HG02588 (cell line): Measurements from ENCODE around the gene FAM47E.
"Not testable (repeated sequence)": the region's sequence is repeated elsewhere in the genome, so short reads cannot be mapped to it uniquely, and the experiment has no call there.

ENCODE experiments used
- ATAC-seq: cut with Tn5 transposase; IDR thresholded peaks from one replicate; pipeline ENCODE4 v1.9.1; 2021; ENCODE audit warnings: mild to moderate bottlenecking, moderate library complexity; ENCODE audit not compliant: unreplicated experiment

Gene FAM47E

DNA sequence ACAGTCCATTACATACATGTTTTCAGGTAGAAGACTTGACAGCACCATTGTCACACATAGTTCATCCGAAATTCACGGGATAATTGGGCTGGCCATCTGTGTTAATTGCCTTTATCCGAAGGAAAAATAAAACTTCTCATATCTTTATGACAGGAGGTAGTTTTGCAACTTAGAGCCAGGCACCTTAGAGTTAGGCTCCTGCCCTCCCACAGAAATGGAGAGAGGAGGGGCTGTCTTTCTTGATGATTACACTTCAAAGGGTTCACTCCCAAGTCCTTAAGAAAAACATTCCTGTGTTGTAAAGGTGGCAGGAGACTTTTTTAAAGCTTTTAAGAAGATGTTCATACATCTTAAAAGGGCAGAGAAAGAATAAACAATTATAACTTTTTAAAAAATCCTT lies 27.4 kb upstream of the FAM47E start:
- ATAC-seq, result no peak

DNA sequence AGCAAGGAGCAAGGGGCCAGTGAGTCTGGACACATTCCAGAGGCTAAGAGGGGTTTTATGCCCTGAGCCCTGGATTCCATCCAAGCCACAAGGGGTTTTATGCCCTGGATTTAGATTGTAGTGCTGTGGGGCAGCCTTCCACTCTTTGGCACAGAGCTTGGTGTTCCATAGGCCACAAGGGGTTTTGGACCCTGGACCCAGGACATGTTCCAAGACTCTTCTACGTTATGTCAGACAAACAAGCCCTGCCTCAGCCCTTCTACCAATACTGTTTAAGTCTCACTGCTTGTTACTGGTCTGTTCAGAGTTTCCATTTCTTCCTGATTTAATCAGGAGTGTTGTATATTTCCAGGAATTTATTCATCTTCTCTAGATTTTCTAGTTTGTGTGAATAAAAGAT lies 25.1 kb upstream of the FAM47E start:
- ATAC-seq, result no peak

DNA sequence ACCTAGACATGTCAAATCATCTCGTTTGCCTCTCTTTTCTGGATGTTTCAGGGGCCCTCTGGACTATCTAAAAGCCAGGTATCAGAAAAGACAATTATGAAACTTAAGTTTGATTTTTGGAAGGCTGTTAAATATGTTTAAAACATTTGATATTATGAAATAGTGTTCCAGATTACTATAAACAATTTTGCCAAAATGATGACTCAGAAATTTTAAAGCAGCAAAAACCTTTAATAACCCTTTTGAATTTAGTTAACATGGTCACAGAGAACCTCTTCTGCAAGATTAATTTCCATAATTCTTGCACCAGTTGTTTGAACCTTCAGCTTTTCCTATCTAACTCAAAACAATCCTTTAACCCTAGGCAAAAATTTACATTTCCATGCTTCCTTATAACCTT lies 18.8 kb upstream of the FAM47E start:
- no peak for ATAC-seq

DNA sequence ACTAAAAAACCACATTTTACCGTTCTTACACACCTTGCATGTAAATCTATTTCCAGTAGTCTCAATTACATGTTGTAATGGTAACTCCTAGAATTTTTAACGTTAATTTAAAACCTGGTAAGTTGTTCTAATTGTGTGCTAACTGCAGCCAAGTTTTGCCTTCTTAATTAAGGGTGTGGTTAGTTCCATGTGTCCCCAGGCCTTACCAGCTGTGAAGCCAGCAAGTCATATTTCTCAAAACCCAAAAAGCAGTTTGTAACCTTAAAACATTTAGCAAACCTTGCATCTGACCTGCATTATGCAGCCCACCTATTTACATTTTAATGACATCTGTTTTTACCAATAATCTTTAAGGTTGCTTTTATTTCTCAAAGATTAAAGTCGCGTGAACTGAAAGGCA lies 18.4 kb upstream of the FAM47E start:
- no peak for ATAC-seq

DNA sequence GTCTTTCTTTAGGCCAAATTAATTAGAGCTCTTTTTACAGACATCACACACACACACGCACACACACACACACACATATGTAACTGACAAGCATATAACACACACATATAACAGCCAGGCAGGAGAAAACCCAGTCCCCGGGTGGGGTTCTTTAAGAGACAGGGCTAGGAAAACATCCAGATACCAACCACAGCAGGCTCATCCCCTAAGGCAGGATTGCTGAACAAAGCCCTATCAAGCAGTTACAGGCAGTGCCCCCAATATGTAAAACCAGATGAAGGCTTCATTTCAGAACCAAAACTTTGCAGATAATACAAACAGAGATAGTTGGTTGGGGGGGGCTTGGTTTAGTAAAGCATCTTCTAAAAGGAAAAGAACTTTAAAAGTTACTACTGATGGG lies 18.0 kb upstream of the FAM47E start:
- ATAC-seq, result no peak

GRCh38 chr4:76233967-76234678 lies 17.4 kb upstream of the FAM47E start:
- no peak for ATAC-seq

GRCh38 chr4:76234679-76235044 lies 16.9 kb upstream of the FAM47E start:
- no peak for ATAC-seq

- ATAC-seq, result no peak
Measured at GRCh38 chr4:76235407-76235806, 16.1 kb upstream of the FAM47E start.

DNA sequence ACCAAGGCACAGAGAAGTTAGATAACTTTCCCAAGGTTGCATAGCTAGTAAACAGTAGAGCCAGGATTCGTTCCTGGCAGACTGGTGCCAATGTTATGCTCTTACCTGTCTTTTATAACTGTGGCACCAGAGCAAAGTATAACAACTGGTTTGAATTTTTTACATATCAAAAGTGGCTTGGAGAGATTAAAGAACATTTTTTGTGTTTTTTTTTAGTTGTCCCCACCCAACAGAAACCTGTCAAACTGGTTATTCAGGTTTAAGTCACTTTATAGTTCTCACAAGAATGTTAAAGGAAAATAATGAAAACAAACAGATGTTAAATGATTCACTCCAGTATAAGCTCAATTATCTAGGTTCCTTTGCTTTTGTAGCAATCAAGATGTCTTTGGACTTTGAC lies 15.6 kb upstream of the FAM47E start:
- ATAC-seq, result no peak

GRCh38 chr4:76238236-76238635 lies 13.3 kb upstream of the FAM47E start:
- no peak for ATAC-seq

- no peak for ATAC-seq
Measured at GRCh38 chr4:76238701-76239100, 12.8 kb upstream of the FAM47E start.

DNA sequence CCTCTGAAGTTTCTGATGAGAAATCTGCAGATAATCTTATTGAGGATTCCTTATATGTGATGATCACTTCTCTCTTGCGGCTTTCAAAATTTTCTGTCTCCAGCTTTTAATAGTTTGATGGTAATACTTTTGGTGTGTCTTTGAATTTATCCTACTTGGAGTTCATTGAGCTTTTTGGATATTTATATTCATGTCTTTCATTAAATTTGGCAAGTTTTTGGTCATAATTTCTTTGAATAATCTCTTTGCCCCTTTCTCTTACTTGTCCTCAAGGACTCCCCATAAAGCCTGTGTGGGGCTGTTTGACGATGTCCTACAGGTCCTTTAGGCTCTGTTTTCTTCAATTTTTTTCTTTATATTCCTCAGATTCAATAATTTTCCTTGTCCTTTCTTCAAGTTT lies 11.3 kb upstream of the FAM47E start:
- no peak for ATAC-seq

GRCh38 chr4:76243877-76244276 lies 7.6 kb upstream of the FAM47E start:
- not testable (repeated sequence) for ATAC-seq

DNA sequence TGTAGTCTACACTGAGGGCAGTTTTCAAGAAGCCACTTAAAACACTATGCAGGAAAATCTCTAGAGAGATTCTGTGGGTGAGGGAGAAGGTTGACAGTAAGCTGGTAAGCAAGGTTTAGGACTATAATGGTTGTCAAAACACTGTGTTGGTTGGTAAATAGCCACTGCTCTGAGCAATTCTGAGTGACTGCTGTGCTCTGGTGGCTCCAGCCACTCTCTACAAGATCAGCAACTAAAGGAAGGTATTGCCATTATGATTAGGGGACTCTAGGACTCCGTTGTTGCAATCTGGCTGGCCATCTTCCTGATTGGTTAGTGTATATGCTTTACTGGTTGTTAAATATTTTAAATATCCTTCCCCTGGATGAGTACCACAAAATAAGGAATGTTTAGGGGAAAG lies 5.5 kb upstream of the FAM47E start:
- no peak for ATAC-seq

DNA sequence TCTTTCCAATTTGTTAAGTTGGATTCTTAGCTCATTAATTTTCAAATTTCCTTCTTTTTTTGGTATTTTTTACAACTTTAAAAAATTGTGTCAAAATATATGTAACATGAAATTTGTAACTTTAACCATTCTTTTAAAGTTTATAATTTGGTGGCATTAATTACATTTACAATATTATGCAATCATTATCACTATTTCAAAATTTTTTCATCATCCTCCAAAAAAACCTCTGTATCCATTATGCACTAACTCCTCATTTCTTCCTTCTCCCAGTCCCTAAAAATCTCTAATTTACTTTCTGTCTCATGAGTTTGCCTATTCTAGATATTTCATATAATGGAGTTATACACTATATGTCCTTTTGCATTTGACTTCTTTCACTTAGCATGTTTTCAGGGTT lies 4.7 kb upstream of the FAM47E start:
- ATAC-seq, result no peak

DNA sequence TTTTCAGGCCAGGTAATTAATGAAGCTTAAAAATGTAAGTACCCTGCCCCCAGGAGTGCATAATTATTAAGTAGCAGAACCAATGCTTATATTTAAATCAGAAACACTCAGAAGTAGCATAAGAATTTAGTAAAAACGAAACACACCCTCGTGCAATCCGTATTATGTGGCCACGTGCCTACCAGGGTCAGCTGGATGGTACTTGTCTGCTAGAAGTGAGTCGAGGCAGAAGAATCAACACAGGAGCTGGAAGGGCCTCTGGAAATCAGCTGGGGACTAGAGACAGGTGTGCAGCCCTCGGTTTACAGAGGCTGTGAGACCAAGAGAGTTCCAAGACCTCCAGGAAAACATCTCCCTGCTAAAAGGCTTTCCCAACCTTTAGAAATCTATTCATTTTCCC lies 559 bp upstream of the FAM47E start:
- ATAC-seq, result no peak

DNA sequence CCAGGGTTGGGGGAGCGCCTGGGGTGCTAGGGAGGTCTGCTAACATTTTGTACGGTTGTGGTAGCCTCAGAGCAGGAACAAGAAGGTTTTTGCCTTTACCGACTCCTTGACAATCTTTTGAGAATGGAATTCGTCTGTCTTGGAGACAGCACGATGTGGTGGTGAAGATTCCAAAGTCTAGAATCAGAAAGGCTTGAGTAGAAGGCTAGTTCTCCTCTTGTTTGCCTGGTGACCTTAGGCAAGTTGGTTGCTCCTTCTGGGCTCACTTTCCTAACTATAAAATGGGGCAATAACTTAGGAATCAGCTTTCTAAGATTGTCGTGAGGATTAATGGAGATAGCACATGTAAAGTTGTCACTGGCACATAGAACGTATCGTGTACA lies 741 bp downstream of the FAM47E start:
- no peak for ATAC-seq

- ATAC-seq, result no peak
Measured at GRCh38 chr4:76253511-76253910, 2.0 kb downstream of the FAM47E start.

- ATAC-seq, result no peak
Measured at GRCh38 chr4:76256032-76256431, 4.5 kb downstream of the FAM47E start.

DNA sequence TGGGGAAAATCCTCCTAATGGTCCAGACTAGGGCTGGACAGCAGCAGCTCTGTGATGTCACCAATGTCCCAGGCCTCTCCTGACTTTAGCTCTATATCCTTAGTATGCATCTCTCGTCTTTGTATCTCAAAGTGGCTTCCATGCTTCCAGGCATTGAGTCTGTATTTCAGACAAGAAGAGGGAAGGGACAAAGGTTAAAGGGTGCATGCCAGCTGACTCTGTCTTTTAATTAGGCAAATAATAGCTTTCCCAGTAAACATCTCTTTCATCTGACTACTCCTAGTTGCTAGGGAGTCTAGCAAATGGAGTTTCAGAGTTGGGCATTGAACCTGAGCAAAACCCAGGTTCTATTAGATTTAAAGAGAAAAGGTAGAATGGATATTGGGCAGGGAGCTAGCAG lies 5.4 kb downstream of the FAM47E start:
- no peak for ATAC-seq

DNA sequence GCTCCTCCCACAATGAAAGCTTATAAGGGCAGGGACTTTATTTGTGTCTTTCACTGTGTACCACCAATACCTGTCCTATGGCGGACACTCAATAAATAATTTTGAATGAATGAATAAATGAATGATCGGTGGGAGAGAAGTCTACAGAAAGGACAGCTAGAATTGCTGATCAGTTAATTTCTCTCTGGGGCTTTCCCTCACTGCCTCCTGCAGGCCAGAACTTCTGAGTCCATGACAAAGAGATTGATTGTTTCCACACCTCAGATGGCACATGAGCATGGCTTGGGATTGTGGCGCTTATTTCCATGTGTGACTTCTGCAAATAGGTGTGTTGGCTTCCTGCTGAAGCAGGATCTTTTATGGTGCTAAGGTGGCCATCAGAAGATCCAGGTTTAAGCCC lies 6.3 kb downstream of the FAM47E start:
- ATAC-seq, result no peak

- ATAC-seq, result no peak
Measured at GRCh38 chr4:76260571-76260970, 9.1 kb downstream of the FAM47E start.

DNA sequence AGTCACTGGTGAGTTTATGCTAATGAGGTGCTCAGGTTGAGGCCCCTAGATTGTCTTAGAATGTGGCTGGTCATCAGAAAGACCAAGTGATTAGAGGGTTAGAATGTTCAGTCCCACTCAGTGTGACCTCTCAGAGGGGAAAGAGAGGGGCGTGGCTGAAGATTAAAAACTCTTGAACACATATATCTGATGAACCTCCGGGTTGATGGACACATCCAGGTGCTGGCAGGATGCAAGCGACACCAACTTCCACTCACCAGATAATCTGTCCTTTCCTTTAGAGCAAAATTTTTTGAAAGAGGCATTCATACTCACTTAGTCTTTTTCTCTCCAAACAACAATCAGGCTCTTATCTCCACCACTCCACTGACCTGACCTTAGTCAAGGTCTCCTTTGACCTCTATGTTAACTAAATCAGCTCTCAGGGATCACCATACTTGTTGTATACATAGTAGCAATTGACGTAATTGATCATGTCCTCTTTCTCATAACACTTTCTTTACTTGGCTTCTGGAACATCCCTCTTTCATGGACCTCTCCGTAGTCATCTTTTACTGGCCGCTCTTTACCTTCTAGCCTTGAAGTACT lies 14.2 kb downstream of the FAM47E start:
- no peak for ATAC-seq
